ENCODE data around the gene PSMD9.
"Not testable (repeated sequence)": the region's sequence is repeated elsewhere in the genome, so short reads cannot be mapped to it uniquely, and the experiment has no call there.

PSMD9 gene

DNA sequence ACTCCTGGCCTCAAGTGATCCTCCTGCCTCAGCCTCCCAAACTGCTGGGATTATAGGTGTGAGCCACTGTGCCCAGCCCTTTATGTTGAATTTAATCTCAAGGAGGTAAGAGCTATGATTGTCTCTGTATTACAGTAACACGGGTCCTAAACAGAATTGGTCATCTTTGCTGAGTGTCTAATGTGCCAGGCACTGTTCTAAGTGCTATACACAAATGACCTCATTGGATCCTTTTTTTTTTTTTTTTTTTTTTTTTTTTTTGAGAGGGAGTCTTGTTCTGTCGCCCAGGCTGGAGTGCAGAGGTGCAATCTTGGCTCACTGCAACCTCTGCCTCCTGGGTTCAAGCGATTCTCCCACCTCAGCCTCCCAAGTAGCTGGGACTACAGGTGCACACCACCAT is 36.2 kb upstream of the PSMD9 start:
- not testable (repeated sequence) for DNase-seq (ENCODE audit: low spot score); H4K91ac ChIP-seq (ENCODE audit: low read depth, low read length, poor library complexity)
- WGBS, 2 donors (ENCODE audit: extremely low coverage in 2 of 2, insufficient read length in 2 of 2, insufficient replicate concordance in 1 of 2): no CpG with 5 or more reads among the region's 3 CpGs

DNA sequence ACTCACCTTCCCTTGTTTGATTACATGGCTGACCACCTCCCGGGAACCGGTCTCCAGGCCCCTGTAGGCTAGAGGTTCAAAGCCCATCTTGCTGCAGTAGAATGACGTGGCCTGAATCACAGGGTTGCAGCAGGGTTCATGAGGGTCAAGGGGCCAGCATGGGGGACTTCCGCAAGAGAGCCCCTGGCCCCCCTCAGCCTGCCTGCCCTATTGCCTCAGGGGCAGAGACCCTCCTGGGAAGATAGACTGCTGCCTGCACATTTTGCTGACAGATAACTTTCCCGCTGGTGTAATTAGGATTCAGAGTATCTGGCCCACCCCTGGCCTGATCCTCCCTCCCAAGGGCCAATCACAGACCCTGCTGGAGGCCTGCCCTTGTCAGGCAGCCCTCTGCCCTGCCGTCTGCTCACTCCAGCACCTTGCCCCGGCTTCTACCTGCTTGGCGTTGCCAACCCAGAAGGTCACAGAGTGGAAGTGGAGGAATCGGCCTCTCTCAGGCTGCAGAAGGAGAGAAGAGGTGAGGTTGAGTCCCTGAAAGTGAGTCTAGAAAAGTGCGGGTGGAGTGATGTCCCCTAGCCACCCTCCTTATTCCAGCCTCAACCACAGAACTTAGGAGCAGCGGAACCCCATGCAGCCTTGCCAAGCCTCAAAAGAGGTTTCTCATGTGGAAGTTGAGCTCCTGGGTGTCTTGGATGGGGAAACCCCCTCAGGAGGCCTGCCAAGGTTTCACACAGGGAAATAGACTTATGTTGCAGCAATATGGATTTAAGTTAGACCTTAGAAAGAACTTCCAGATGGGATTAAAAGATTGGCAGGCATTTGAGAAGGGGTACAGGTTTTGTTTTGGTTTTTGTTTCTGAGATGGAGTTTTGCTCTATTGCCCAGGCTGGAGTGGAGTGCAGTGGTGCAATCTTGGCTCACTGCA is 31.0 kb upstream of the PSMD9 start:
- Histone ChIP-seq H2AFZ (ENCODE audit: low read length) (peak overlapping the region; percentile 64), H3K23ac (ENCODE audit: low read depth, low read length, poor library complexity) (no peak overlapping the region)

More for the DNA sequence above, 36.2 kb upstream of the PSMD9 start:
- H2AK5ac ChIP-seq (ENCODE audit: low read depth, low read length); H3K9ac ChIP-seq (ENCODE audit: low read depth, low read length, poor library complexity); H2BK120ac ChIP-seq (ENCODE audit: low read depth, low read length); H3K36me3 ChIP-seq (replicated peaks in 1 of 2; ENCODE audit: control insufficient read depth in 2 of 2, insufficient read depth in 2 of 2, low read length in 2 of 2); H3K27me3 ChIP-seq (ENCODE audit: control insufficient read depth in 3 of 3, insufficient read depth in 3 of 3, low read depth in 1 of 3, low read length in 3 of 3); H3K14ac ChIP-seq (ENCODE audit: low read length); H2BK15ac ChIP-seq (ENCODE audit: low read length); H3K27ac ChIP-seq (replicated peaks; ENCODE audit: low read length); H3K23ac ChIP-seq (ENCODE audit: low read depth, low read length, poor library complexity); H3K4ac ChIP-seq (ENCODE audit: low read length); H3K4me3 ChIP-seq (ENCODE audit: low read length in 2 of 2); H3K4me1 ChIP-seq (ENCODE audit: control insufficient read depth in 2 of 2, insufficient read depth in 1 of 2, low read depth in 1 of 2, low read length in 2 of 2); H2BK12ac ChIP-seq (ENCODE audit: low read length); H3K9me3 ChIP-seq (replicated peaks in 1 of 2; ENCODE audit: control insufficient read depth in 2 of 2, insufficient read depth in 1 of 2, low read depth in 1 of 2, low read length in 2 of 2); H2AFZ ChIP-seq (ENCODE audit: low read length); H3K18ac ChIP-seq (ENCODE audit: low read length); H2BK5ac ChIP-seq (ENCODE audit: low read length); H3K4me2 ChIP-seq (ENCODE audit: insufficient read depth, low read length, poor library complexity, severe bottlenecking); H3K79me1 ChIP-seq (ENCODE audit: low read depth, low read length); H4K8ac ChIP-seq (ENCODE audit: low read depth, low read length): not testable (repeated sequence)

DNA sequence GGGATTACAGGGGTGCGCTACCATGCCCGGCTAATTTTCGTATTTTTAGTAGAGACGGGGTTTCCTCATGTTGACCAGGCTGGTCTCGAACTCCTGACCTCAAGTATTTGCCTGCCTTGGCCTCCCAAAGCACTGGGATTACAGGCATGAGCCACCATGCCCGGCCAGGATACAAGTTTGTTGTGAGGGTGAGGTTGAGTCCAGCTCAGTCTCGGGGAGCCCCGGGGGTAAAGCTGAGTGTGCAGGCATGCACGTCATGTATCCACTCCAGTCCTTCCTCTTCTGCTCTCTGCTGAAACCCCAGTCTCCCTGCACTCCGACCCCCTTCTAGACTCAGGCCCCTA is 30.3 kb upstream of the PSMD9 start:
- no peak overlapping the region for H2AFZ ChIP-seq (ENCODE audit: low read length)
- H3K4ac ChIP-seq (ENCODE audit: low read length): no peak overlapping the region
- WGBS, 2 donors (ENCODE audit: extremely low coverage in 2 of 2, insufficient read length in 2 of 2, insufficient replicate concordance in 1 of 2): no CpG with 5 or more reads among the region's 10 CpGs

More for the DNA sequence above, 31.0 kb upstream of the PSMD9 start:
- no peak overlapping the region for H3K4me2 ChIP-seq (ENCODE audit: insufficient read depth, low read length, poor library complexity, severe bottlenecking)
- no peak overlapping the region for H4K8ac ChIP-seq (ENCODE audit: low read depth, low read length)
- H4K91ac ChIP-seq (ENCODE audit: low read depth, low read length, poor library complexity): no peak overlapping the region
- H3K4me3 ChIP-seq (ENCODE audit: low read length in 2 of 2): no peak overlapping the region
- no peak overlapping the region for H2BK120ac ChIP-seq (ENCODE audit: low read depth, low read length)
- no peaks in the 10 kb centered on the region for H3K36me3 ChIP-seq (replicated peaks in 1 of 2; ENCODE audit: control insufficient read depth in 2 of 2, insufficient read depth in 2 of 2, low read length in 2 of 2)
- H3K14ac ChIP-seq (ENCODE audit: low read length): no peak overlapping the region
- no peak overlapping the region for H2AK5ac ChIP-seq (ENCODE audit: low read depth, low read length)
- H2BK12ac ChIP-seq (ENCODE audit: low read length): no peak overlapping the region
- no peaks in the 10 kb centered on the region for H3K9me3 ChIP-seq (replicated peaks in 1 of 2; ENCODE audit: control insufficient read depth in 2 of 2, insufficient read depth in 1 of 2, low read depth in 1 of 2, low read length in 2 of 2)
- no peaks in the 10 kb centered on the region for H3K27me3 ChIP-seq (ENCODE audit: control insufficient read depth in 3 of 3, insufficient read depth in 3 of 3, low read depth in 1 of 3, low read length in 3 of 3)
- H3K18ac ChIP-seq (ENCODE audit: low read length): peak overlapping the region; percentile 90
- H3K27ac ChIP-seq (replicated peaks; ENCODE audit: low read length): peak overlapping the region; percentile 13
- WGBS, 2 donors (ENCODE audit: extremely low coverage in 2 of 2, insufficient read length in 2 of 2, insufficient replicate concordance in 1 of 2): no CpG with 5 or more reads among the region's 11 CpGs
- H3K4ac ChIP-seq (ENCODE audit: low read length): no peak overlapping the region
- no peak overlapping the region for H2BK5ac ChIP-seq (ENCODE audit: low read length)
- no peak overlapping the region for H3K9ac ChIP-seq (ENCODE audit: low read depth, low read length, poor library complexity)
- peak overlapping the region; percentile 46 for H2BK15ac ChIP-seq (ENCODE audit: low read length)
- no peaks in the 10 kb centered on the region for H3K79me1 ChIP-seq (ENCODE audit: low read depth, low read length)
- peaks cover 19 to 24% of the 10 kb centered on the region in 2 donors for H3K4me1 ChIP-seq (ENCODE audit: control insufficient read depth in 2 of 2, insufficient read depth in 1 of 2, low read depth in 1 of 2, low read length in 2 of 2)
- DNase-seq (ENCODE audit: low spot score): no peak

DNA sequence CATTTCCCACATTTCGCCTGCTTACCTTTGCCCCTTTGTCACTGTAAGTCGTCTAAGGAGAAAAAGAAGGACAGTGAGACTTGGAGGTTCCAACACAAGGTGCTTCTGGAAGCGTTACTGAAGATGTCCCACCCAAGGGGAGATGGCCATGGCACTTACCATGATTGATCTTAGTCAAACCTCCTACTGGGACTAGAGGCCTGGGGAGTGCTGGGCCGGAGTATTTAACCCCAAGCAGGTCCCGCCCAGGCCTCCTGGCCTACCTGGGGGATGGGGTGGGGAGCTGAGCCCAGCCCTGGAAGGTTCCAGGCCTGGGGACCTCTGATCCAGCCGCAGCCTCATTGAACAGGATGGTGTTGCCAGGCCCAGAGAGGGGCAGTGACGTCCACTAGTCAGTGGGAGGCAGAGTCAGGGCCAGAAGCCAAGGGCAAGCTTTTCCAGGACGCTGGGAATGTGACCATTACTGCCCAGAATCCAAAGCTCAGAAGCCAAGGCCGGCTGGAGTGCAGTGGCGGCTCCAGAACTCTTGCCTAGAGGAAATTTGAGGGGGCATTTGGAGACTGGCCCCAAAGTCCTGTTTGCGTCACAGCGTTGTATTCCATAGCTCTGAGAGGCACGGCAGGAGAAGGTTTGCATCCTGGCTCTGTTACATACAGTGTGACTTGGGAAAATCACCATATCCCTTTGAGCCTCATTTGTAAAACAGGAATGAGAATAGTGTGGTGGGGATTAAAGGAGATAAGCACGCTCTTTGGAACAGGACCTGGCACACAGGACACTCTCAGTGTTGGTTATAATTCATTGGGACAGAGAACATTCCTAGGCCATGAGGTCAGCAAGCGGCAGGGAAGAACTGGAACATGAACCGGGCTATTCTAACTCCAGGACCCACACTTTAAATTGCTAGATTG is 29.7 kb upstream of the PSMD9 start, which contains the start of gene HPD:
Gene HPD, minus strand, starts transcription at position 198 of the 911 bp plus-strand sequence. Its CDS starts 36 bp downstream, at position 162.
- no CpG with 5 or more reads among the region's 16 CpGs for WGBS, 2 donors (ENCODE audit: extremely low coverage in 2 of 2, insufficient read length in 2 of 2, insufficient replicate concordance in 1 of 2)
- Histone ChIP-seq H4K91ac (ENCODE audit: low read depth, low read length, poor library complexity) (no peak within 1 kb of the TSS), H3K79me1 (ENCODE audit: low read depth, low read length) (no peaks in the 10 kb centered on the region), H2BK15ac (ENCODE audit: low read length) (peak within 1 kb of the TSS; percentile 46), H3K36me3 (replicated peaks in 1 of 2; ENCODE audit: control insufficient read depth in 2 of 2, insufficient read depth in 2 of 2, low read length in 2 of 2) (no peaks in the 10 kb centered on the region), H3K27ac (replicated peaks; ENCODE audit: low read length) (peak within 1 kb of the TSS; percentile 53), H3K4ac (ENCODE audit: low read length) (no peak within 1 kb of the TSS), H2BK5ac (ENCODE audit: low read length) (peak within 1 kb of the TSS; percentile 56), H2AFZ (ENCODE audit: low read length) (peak within 1 kb of the TSS; percentile 64), H3K4me3 (ENCODE audit: low read length in 2 of 2) (no peak within 1 kb of the TSS), H2AK5ac (ENCODE audit: low read depth, low read length) (peak within 1 kb of the TSS; percentile 76), H3K23ac (ENCODE audit: low read depth, low read length, poor library complexity) (no peak within 1 kb of the TSS), H3K14ac (ENCODE audit: low read length) (peak within 1 kb of the TSS; percentile 77), H3K9me3 (replicated peaks in 1 of 2; ENCODE audit: control insufficient read depth in 2 of 2, insufficient read depth in 1 of 2, low read depth in 1 of 2, low read length in 2 of 2) (no peaks in the 10 kb centered on the region), H4K8ac (ENCODE audit: low read depth, low read length) (no peak within 1 kb of the TSS), H3K18ac (ENCODE audit: low read length) (peak within 1 kb of the TSS; percentile 90), H3K27me3 (ENCODE audit: control insufficient read depth in 3 of 3, insufficient read depth in 3 of 3, low read depth in 1 of 3, low read length in 3 of 3) (no peaks in the 10 kb centered on the region), H2BK12ac (ENCODE audit: low read length) (peak within 1 kb of the TSS; percentile 63), H2BK120ac (ENCODE audit: low read depth, low read length) (peak within 1 kb of the TSS; percentile 2), H3K4me1 (ENCODE audit: control insufficient read depth in 2 of 2, insufficient read depth in 1 of 2, low read depth in 1 of 2, low read length in 2 of 2) (peaks cover 19 to 24% of the 10 kb centered on the region in 2 donors), H3K9ac (ENCODE audit: low read depth, low read length, poor library complexity) (no peak within 1 kb of the TSS), H3K4me2 (ENCODE audit: insufficient read depth, low read length, poor library complexity, severe bottlenecking) (no peak within 1 kb of the TSS)
- DNase-seq (ENCODE audit: low spot score): no peak

More for the DNA sequence above, 30.3 kb upstream of the PSMD9 start:
- Histone ChIP-seq H3K9me3 (replicated peaks in 1 of 2; ENCODE audit: control insufficient read depth in 2 of 2, insufficient read depth in 1 of 2, low read depth in 1 of 2, low read length in 2 of 2) (no peaks in the 10 kb centered on the region), H3K4me3 (ENCODE audit: low read length in 2 of 2) (no peak overlapping the region), H2BK15ac (ENCODE audit: low read length) (no peak overlapping the region), H3K27me3 (ENCODE audit: control insufficient read depth in 3 of 3, insufficient read depth in 3 of 3, low read depth in 1 of 3, low read length in 3 of 3) (no peaks in the 10 kb centered on the region), H3K79me1 (ENCODE audit: low read depth, low read length) (no peaks in the 10 kb centered on the region), H4K8ac (ENCODE audit: low read depth, low read length) (no peak overlapping the region), H2BK120ac (ENCODE audit: low read depth, low read length) (no peak overlapping the region), H2AK5ac (ENCODE audit: low read depth, low read length) (no peak overlapping the region), H3K27ac (replicated peaks; ENCODE audit: low read length) (no peak overlapping the region), H2BK5ac (ENCODE audit: low read length) (no peak overlapping the region), H3K4me2 (ENCODE audit: insufficient read depth, low read length, poor library complexity, severe bottlenecking) (no peak overlapping the region), H3K23ac (ENCODE audit: low read depth, low read length, poor library complexity) (no peak overlapping the region), H3K18ac (ENCODE audit: low read length) (peak overlapping the region; percentile 77), H2BK12ac (ENCODE audit: low read length) (no peak overlapping the region), H3K9ac (ENCODE audit: low read depth, low read length, poor library complexity) (no peak overlapping the region), H3K36me3 (replicated peaks in 1 of 2; ENCODE audit: control insufficient read depth in 2 of 2, insufficient read depth in 2 of 2, low read length in 2 of 2) (no peaks in the 10 kb centered on the region), H4K91ac (ENCODE audit: low read depth, low read length, poor library complexity) (no peak overlapping the region), H3K14ac (ENCODE audit: low read length) (no peak overlapping the region), H3K4me1 (ENCODE audit: control insufficient read depth in 2 of 2, insufficient read depth in 1 of 2, low read depth in 1 of 2, low read length in 2 of 2) (peaks cover 19 to 24% of the 10 kb centered on the region in 2 donors)
- no peak for DNase-seq (ENCODE audit: low spot score)

Data from neuronal stem cell (in vitro differentiated cells).